Natural killer cell (primary cell): ENCODE measurements around the gene GRAMD4. TPM values are rescaled to one million over a fixed set of nuclear protein-coding genes. Genes with fewer than 3 reads are reported as not detected.

ENCODE experiments used
- ATAC-seq, 3 donors: fragments of 150-1000 bp in 2 of 3; fragments of 200-7000 bp in 1 of 3; cut with Tn5 transposase; 1 replicate in 1 of 3; 2 replicates in 2 of 3; pipeline ENCODE4 v1.10.0; 2021; ENCODE audit warnings: mild to moderate bottlenecking in 2 of 3, moderate library complexity in 2 of 3
- DNase-seq, 2 donors: peaks; one replicate each; pipeline versions ENCODE4 v3.0.0 to v3.0.0-alpha.2; 2013 to 2021; ENCODE audit warnings: mixed read lengths in 1 of 2
- H3K27ac ChIP-seq: one replicate; pipeline ENCODE4 v1.5.1; 2013; ENCODE audit warnings: mild to moderate bottlenecking, low read length
- H3K27me3 ChIP-seq: one replicate; pipeline ENCODE4 v1.6.1; 2013; ENCODE audit warnings: low read length; ENCODE audit not compliant: control insufficient read depth, insufficient read depth
- H3K36me3 ChIP-seq: one replicate; pipeline ENCODE4 v1.6.1; 2013; ENCODE audit warnings: low read length; ENCODE audit not compliant: control insufficient read depth, insufficient read depth
- H3K4me1 ChIP-seq: one replicate; pipeline ENCODE4 v1.6.1; 2013; ENCODE audit warnings: low read length; ENCODE audit not compliant: control insufficient read depth, insufficient read depth
- H3K4me3 ChIP-seq: one replicate; pipeline ENCODE4 v1.5.1; 2013; ENCODE audit warnings: low read length
- H3K9me3 ChIP-seq: one replicate; pipeline ENCODE4 v1.6.1; 2013; ENCODE audit warnings: low read length; ENCODE audit not compliant: control insufficient read depth, insufficient read depth
- H3K27ac Mint-ChIP-seq, 2 donors: one replicate each; pipeline ENCODE4 v1.8.0; 2022; ENCODE audit warnings: mild to moderate bottlenecking in 2 of 2, mixed read lengths in 2 of 2, moderate library complexity in 1 of 2
- H3K27me3 Mint-ChIP-seq, 2 donors: one replicate each; pipeline ENCODE4 v1.8.0; 2022; ENCODE audit warnings: low read depth in 2 of 2, mixed read lengths in 2 of 2
- H3K36me3 Mint-ChIP-seq: one replicate; pipeline ENCODE4 v1.8.0; 2022; ENCODE audit warnings: mixed read lengths
- H3K4me1 Mint-ChIP-seq, 2 donors: one replicate each; pipeline ENCODE4 v1.8.0; 2022; ENCODE audit warnings: mixed read lengths in 2 of 2
- H3K4me3 Mint-ChIP-seq: one replicate; pipeline ENCODE4 v1.8.0; 2022; ENCODE audit warnings: mild to moderate bottlenecking, moderate library complexity, mixed read lengths
- H3K9me3 Mint-ChIP-seq, 2 donors: one replicate each; pipeline ENCODE4 v1.8.0; 2022; ENCODE audit warnings: mixed read lengths in 2 of 2
- WGBS: methylation state at CpG from one replicate; pipeline ENCODE4 v1.1.7; 2013; ENCODE audit warnings: missing lambda C conversion rate; ENCODE audit not compliant: insufficient coverage; 5-methylcytosine and 5-hydroxymethylcytosine counted together
- intact Hi-C: fragments of 100-400 bp; cut with micrococcal nuclease; formaldehyde crosslinking; loops from one replicate; pipeline ENCODE4 v1.14.2; 2022
- total RNA-seq, 4 donors: library from RNA; stranded (reverse); fragments of 120-200 nt in 1 of 4; gene quantifications; one replicate each; pipeline versions ENCODE4 v1.2.3 to v1.2.4, GENCODE V29; 2013 to 2022
- TF ChIP-seq, protein P1 (sequence below): fragments of 200-600 bp; IDR thresholded peaks from one replicate; pipeline ENCODE4 v1.8.0; 2022; ENCODE audit warnings: antibody characterized with exemption

Gene GRAMD4
- total RNA-seq, 3 donors from 2014 or later (not counting 1 experiment from before 2014, with no cell fraction given), result 30.0 to 78.5 (median 41.6) TPM

DNA sequence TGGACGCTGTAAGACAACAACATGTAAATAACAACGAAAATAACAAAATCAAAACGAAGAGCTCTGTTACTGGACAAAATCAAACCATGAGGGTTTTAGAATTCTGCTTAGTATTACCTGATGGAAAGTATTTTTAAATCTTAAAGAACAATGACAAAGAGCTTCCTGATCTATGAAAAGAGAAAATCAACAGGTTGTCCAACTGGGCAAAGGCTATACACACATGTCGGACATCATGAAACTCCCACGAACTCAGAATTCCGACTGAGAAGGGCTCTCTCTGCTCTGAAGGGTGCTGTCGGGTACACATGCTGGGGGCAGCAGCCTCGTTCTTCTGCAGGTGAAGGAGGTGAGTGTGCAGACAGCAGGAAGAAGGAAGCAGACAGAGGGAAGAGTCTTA is 92.1 kb downstream of the GRAMD4 start:
- ATAC-seq, result no peak
- WGBS, result 95% methylated on average over 8 of the region's 8 CpGs

DNA sequence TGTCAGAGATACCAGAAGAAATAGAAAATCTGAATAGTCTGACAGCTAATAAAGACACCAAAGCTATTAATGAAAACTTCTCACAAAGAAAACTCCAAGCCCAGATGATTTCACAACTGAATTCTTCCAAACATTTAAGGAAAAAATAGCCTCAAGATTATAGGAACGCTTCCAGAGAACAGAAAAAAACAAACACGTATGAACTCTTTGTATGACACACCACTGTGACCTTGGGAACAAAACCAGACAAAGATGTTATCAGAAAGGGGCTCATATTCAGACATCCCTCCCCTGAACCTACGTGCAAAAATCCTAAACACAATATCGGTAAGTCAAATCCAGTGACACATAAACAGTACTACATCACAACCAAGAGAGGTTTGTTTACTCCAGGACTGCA is 94.4 kb downstream of the GRAMD4 start:
- Histone ChIP-seq H3K27me3 (no peaks in the 10 kb centered on the region), H3K27ac (no peak overlapping the region), H3K9me3 (no peaks in the 10 kb centered on the region), H3K36me3 (peaks cover 63% of the 10 kb centered on the region), H3K4me1 (no peaks in the 10 kb centered on the region), H3K4me3 (no peak overlapping the region)
- H3K36me3 Mint-ChIP-seq, result peaks cover 11% of the 10 kb centered on the region
- DNase-seq, result no peak
- 90% methylated on average over 4 of the region's 4 CpGs for WGBS
- no peaks in the 10 kb centered on the region for H3K27me3 Mint-ChIP-seq
- H3K4me1 Mint-ChIP-seq, result peaks cover 4 to 5% of the 10 kb centered on the region in 2 donors
- peak overlapping the region in 1 of 2 donors; percentile 61 for H3K27ac Mint-ChIP-seq
- no peak overlapping the region for H3K4me3 Mint-ChIP-seq
- intact Hi-C loops, result no loop called here
- TF ChIP-seq, protein P1, sequence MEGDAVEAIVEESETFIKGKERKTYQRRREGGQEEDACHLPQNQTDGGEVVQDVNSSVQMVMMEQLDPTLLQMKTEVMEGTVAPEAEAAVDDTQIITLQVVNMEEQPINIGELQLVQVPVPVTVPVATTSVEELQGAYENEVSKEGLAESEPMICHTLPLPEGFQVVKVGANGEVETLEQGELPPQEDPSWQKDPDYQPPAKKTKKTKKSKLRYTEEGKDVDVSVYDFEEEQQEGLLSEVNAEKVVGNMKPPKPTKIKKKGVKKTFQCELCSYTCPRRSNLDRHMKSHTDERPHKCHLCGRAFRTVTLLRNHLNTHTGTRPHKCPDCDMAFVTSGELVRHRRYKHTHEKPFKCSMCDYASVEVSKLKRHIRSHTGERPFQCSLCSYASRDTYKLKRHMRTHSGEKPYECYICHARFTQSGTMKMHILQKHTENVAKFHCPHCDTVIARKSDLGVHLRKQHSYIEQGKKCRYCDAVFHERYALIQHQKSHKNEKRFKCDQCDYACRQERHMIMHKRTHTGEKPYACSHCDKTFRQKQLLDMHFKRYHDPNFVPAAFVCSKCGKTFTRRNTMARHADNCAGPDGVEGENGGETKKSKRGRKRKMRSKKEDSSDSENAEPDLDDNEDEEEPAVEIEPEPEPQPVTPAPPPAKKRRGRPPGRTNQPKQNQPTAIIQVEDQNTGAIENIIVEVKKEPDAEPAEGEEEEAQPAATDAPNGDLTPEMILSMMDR, result no peak
- H3K9me3 Mint-ChIP-seq, result no peaks in the 10 kb centered on the region
- ATAC-seq, result no peak

More for the DNA sequence above, 92.1 kb downstream of the GRAMD4 start:
- intact Hi-C loops, result no loop called here
- Mint-ChIP-seq H3K27ac (peak overlapping the region in 1 of 2 donors; percentile 30), H3K36me3 (peaks cover 8% of the 10 kb centered on the region), H3K9me3 (no peaks in the 10 kb centered on the region), H3K4me1 (peaks cover 0 to 4% of the 10 kb centered on the region in 2 donors), H3K4me3 (no peak overlapping the region), H3K27me3 (no peaks in the 10 kb centered on the region)
- Histone ChIP-seq H3K27ac (no peak overlapping the region), H3K36me3 (peaks cover 68% of the 10 kb centered on the region), H3K4me3 (no peak overlapping the region), H3K9me3 (no peaks in the 10 kb centered on the region), H3K27me3 (no peaks in the 10 kb centered on the region), H3K4me1 (no peaks in the 10 kb centered on the region)
- TF ChIP-seq, protein P1, result no peak
- no peak for DNase-seq

DNA sequence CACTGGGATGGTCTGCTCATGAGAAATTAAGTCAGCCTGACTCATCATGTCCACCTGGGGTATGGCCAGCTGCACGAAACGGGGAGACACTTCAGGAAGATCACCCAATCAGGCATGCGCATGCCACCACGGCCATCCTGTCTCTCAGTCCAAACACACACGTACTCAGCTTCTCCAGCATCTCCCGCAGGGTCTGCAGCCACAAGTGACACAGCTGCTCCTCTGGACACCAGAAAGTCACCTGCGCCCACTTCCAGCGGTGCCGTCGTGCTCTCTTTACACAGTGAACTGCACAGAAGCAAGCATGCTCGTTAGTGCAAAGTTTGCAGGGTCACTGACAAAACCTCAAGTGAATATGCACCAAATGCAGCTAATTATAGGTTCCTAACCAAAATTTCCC is 99.7 kb downstream of the GRAMD4 start:
- intact Hi-C loops, result no loop called here
- H3K27ac ChIP-seq, result no peak overlapping the region
- H3K9me3 ChIP-seq, result no peaks in the 10 kb centered on the region
- peaks cover 41% of the 10 kb centered on the region for H3K36me3 ChIP-seq
- TF ChIP-seq, protein P1, result no peak
- peaks cover 13% of the 10 kb centered on the region in 2 donors for H3K4me1 Mint-ChIP-seq
- no peak overlapping the region for H3K4me3 Mint-ChIP-seq
- WGBS, result 93% methylated on average over 11 of the region's 11 CpGs
- no peaks in the 10 kb centered on the region for H3K27me3 ChIP-seq
- ATAC-seq (no peak), DNase-seq (no peak)
- H3K4me3 ChIP-seq, result no peak overlapping the region
- H3K4me1 ChIP-seq, result no peaks in the 10 kb centered on the region
- no peaks in the 10 kb centered on the region for H3K27me3 Mint-ChIP-seq
- peaks cover 7% of the 10 kb centered on the region for H3K36me3 Mint-ChIP-seq
- H3K27ac Mint-ChIP-seq, result no peak overlapping the region
- H3K9me3 Mint-ChIP-seq, result no peaks in the 10 kb centered on the region

DNA sequence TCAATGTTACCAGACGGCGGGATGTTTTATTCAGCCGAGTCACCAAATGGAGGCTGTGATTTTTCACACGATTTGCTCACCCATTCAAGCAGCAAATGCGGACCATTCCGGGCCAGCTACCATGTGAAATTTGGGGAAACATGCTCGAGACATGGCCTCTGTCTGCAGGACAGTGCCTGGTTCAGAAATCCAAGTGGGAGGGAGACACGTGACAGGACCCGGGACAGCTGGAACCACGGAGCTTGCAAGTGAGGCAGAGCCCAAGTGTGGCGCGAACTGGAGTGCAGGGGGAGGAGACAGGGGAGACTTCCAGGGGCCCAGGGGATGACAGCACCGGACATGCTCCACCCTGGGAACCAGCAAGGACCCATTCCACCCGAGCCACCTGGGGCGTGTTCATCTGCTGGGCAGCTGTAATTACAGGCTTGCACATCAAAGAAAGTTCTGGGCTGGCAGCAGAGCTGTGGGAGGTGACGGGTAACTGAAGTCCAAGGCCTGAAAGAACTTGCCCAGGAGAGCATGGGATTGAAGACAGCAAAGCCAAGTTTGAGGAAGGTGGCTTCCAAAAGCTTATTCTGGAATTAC is 101.4 kb downstream of the GRAMD4 start:
- Histone ChIP-seq H3K27ac (no peak overlapping the region), H3K36me3 (peaks cover 36% of the 10 kb centered on the region), H3K4me3 (no peak overlapping the region), H3K27me3 (no peaks in the 10 kb centered on the region), H3K4me1 (peaks cover 1% of the 10 kb centered on the region), H3K9me3 (no peaks in the 10 kb centered on the region)
- Mint-ChIP-seq H3K36me3 (peaks cover 7% of the 10 kb centered on the region), H3K27me3 (no peaks in the 10 kb centered on the region), H3K27ac (peak overlapping the region; percentile 14 to 53), H3K4me1 (peaks cover 13 to 21% of the 10 kb centered on the region in 2 donors), H3K4me3 (no peak overlapping the region), H3K9me3 (no peaks in the 10 kb centered on the region)
- TF ChIP-seq, protein P1, result no peak
- 94% methylated on average over 16 of the region's 16 CpGs for WGBS
- intact Hi-C loops, result no loop called here
- no peak for ATAC-seq
- DNase-seq, result no peak
